Sigmoid colon (tissue), 7 donors: ENCODE results near the gene MCHR1. TPM values are rescaled to one million over a fixed set of nuclear protein-coding genes. Genes with fewer than 3 reads are reported as not detected.
"Not testable (repeated sequence)": the region's sequence is repeated elsewhere in the genome, so short reads cannot be mapped to it uniquely, and the experiment has no call there.

ENCODE experiments used
- DNase-seq: peaks from one replicate; pipeline ENCODE4 v3.0.0-alpha.2; 2019
- H3K27ac ChIP-seq, 4 donors: fragments of 200-600 bp; sonication (generic); one replicate each; pipeline ENCODE4 v1.5.1; 2016 to 2019; ENCODE audit warnings: mild to moderate bottlenecking in 1 of 4
- H3K27me3 ChIP-seq, 3 donors: fragments of 200-600 bp; sonication (generic); one replicate each; pipeline ENCODE4 v1.5.1; 2019; ENCODE audit warnings: mild to moderate bottlenecking in 1 of 3
- H3K36me3 ChIP-seq, 4 donors: fragments of 200-600 bp; sonication (generic); one replicate each; pipeline ENCODE4 v1.5.1; 2016 to 2019
- H3K4me1 ChIP-seq, 4 donors: fragments of 200-600 bp; sonication (generic); one replicate each; pipeline ENCODE4 v1.5.1; 2017 to 2019
- H3K4me3 ChIP-seq, 4 donors: fragments of 200-600 bp; sonication (generic); one replicate each; pipeline ENCODE4 v1.5.1; 2017 to 2019; ENCODE audit warnings: mild to moderate bottlenecking in 2 of 4, moderate library complexity in 1 of 4
- H3K9me3 ChIP-seq, 4 donors: fragments of 200-600 bp in 3 of 4; sonication (generic) in 3 of 4; one replicate each; pipeline versions ENCODE4 v1.5.1 to v1.6.1; 2013 to 2019
- EP300 ChIP-seq, 4 donors: sonication (generic); formaldehyde crosslinking; IDR thresholded peaks; one replicate each; pipeline ENCODE4 v1.6.1; 2017; ENCODE audit warnings: antibody characterized with exemption in 4 of 4
- POLR2A ChIP-seq, 2 donors: fragments of 450-650 bp; IDR thresholded peaks; one replicate each; pipeline ENCODE4 v1.6.1; 2016; ENCODE audit warnings: antibody characterized with exemption in 2 of 2, mild to moderate bottlenecking in 2 of 2, moderate library complexity in 2 of 2
- POLR2AphosphoS5 ChIP-seq, 4 donors: sonication (generic); formaldehyde crosslinking; IDR thresholded peaks; one replicate each; pipeline ENCODE4 v1.6.1; 2017; ENCODE audit warnings: antibody characterized with exemption in 4 of 4
- WGBS, 2 donors: extraction: QIAGEN DNeasy Blood & Tissue Kit; methylation state at CpG; one replicate each; pipeline ENCODE4 v1.1.7; 2013; 5-methylcytosine and 5-hydroxymethylcytosine counted together
- intact Hi-C: fragments of 100-400 bp; cut with DNase I; formaldehyde crosslinking; loops from one replicate; pipeline ENCODE4 v1.15.1; 2023
- polyA plus RNA-seq, 3 donors: library from polyadenylated mRNA; stranded (reverse); fragments of 200-250 nt; gene quantifications; one replicate each; pipeline ENCODE4 v1.2.3, GENCODE V29; 2013
- total RNA-seq, 4 donors: library from RNA; depleted of rRNA; stranded (reverse); fragments of >200 nt; gene quantifications; one replicate each; pipeline ENCODE4 v1.1.0, GENCODE V29; 2016
- TF ChIP-seq, protein P1 (sequence below), 4 experiments: fragments of 450-650 bp in 3 of 4; fragments of 200-600 bp in 1 of 4; IDR thresholded peaks; one replicate each; pipeline ENCODE4 v1.5.1; 2016 to 2019; ENCODE audit warnings: antibody characterized with exemption in 4 of 4, mild to moderate bottlenecking in 3 of 4, moderate library complexity in 2 of 4
- donor health status: healthy with polysubstance abuse.
- donor health status: Bipolar disorder and iron deficiency.
- donor health status: healthy.

Gene MCHR1
- total and polyA plus RNA-seq, 7 donors, result 0.28 to 0.60 (median 0.44) TPM; not detected in 4

DNA sequence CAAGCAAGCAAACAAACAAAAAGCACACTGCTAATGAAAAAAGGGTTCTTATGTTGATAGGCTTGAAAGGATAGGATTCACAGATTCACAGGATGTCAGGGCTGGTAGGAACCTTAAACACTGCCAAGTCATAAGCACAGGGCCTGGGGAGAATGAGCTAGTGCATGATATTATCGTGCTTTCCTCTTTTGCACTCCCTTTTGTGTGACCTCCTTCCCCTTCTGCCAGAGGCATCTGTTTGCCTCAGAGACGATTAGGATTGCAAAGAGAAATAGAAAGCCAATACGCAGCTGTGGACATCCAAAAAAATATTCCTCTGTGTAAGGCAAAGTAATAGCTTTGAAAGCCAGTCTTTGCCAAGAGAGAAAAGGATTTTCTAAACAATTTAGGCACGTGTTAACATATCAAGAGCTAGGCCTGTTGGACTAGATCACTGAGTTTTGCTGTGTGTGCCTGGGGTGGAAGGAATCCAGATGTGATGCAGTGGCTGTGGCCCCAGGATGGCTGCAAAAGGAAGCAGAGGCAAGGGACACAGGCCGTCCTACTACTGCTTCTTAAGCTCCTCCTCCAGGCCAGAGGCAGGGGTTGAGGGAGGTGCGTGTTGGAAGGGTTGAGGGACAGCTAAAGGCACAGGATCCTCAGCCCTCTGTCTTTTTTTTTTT is 30.6 kb downstream of the MCHR1 start:
- H3K27ac ChIP-seq, result peak overlapping the region; percentile 58 to 87 (median 80)
- no peaks in the 10 kb centered on the region for H3K36me3 ChIP-seq
- peak; percentile 90 for DNase-seq
- H3K4me1 ChIP-seq, result peaks cover 0 to 41% (median 36%) of the 10 kb centered on the region in 4 donors
- H3K9me3 ChIP-seq, result no peaks in the 10 kb centered on the region
- H3K4me3 ChIP-seq, result no peak overlapping the region
- TF ChIP-seq EP300 (IDR thresholded peaks at IDR 0.05) (peak in 1 of 4 donors; percentile 12), POLR2A (IDR thresholded peaks at IDR 0.05) (no peak), POLR2AphosphoS5 (IDR thresholded peaks at IDR 0.05) (peak in 3 of 4 donors; percentile 58 to 76 (median 70))
- TF ChIP-seq, protein P1, sequence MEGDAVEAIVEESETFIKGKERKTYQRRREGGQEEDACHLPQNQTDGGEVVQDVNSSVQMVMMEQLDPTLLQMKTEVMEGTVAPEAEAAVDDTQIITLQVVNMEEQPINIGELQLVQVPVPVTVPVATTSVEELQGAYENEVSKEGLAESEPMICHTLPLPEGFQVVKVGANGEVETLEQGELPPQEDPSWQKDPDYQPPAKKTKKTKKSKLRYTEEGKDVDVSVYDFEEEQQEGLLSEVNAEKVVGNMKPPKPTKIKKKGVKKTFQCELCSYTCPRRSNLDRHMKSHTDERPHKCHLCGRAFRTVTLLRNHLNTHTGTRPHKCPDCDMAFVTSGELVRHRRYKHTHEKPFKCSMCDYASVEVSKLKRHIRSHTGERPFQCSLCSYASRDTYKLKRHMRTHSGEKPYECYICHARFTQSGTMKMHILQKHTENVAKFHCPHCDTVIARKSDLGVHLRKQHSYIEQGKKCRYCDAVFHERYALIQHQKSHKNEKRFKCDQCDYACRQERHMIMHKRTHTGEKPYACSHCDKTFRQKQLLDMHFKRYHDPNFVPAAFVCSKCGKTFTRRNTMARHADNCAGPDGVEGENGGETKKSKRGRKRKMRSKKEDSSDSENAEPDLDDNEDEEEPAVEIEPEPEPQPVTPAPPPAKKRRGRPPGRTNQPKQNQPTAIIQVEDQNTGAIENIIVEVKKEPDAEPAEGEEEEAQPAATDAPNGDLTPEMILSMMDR (IDR thresholded peaks at IDR 0.05), result no peak
- intact Hi-C loops, result no loop called here
- no peaks in the 10 kb centered on the region for H3K27me3 ChIP-seq
- WGBS, 2 donors, result 68 to 83% methylated on average over 6 of the region's 6 CpGs

DNA sequence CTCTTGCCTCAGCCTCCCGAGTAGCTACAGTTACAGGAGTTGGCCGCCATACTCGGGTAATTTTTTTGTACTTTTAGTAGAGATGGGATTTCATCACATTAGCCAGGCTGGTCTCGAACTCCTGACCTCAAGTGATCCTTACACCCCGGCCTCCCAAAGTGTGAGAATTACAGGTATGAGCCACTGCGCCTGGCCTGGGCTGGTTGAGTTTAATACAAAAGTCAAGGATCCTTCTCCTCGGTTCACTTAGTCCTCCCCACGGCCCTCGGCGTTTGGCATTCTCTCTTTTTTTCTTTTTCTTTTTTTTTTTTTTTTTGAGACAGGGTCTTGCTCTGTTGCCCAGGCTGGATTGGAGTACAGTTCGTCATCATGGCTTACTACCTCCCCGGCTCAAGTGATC is 33.0 kb downstream of the MCHR1 start:
- Histone ChIP-seq H3K9me3 (no peaks in the 10 kb centered on the region), H3K4me1 (peaks cover 0 to 41% (median 36%) of the 10 kb centered on the region in 4 donors), H3K27ac (peak overlapping the region in 2 of 4 donors; percentile 45 to 87), H3K36me3 (no peaks in the 10 kb centered on the region), H3K27me3 (no peaks in the 10 kb centered on the region), H3K4me3 (no peak overlapping the region)
- no peak for DNase-seq
- intact Hi-C loops, result no loop called here
- WGBS, 2 donors, result 94 to 97% methylated on average over 12 of the region's 12 CpGs
- TF ChIP-seq EP300 (IDR thresholded peaks at IDR 0.05) (no peak), POLR2AphosphoS5 (IDR thresholded peaks at IDR 0.05) (no peak), POLR2A (IDR thresholded peaks at IDR 0.05) (no peak)
- TF ChIP-seq, protein P1 (IDR thresholded peaks at IDR 0.05), result no peak

DNA sequence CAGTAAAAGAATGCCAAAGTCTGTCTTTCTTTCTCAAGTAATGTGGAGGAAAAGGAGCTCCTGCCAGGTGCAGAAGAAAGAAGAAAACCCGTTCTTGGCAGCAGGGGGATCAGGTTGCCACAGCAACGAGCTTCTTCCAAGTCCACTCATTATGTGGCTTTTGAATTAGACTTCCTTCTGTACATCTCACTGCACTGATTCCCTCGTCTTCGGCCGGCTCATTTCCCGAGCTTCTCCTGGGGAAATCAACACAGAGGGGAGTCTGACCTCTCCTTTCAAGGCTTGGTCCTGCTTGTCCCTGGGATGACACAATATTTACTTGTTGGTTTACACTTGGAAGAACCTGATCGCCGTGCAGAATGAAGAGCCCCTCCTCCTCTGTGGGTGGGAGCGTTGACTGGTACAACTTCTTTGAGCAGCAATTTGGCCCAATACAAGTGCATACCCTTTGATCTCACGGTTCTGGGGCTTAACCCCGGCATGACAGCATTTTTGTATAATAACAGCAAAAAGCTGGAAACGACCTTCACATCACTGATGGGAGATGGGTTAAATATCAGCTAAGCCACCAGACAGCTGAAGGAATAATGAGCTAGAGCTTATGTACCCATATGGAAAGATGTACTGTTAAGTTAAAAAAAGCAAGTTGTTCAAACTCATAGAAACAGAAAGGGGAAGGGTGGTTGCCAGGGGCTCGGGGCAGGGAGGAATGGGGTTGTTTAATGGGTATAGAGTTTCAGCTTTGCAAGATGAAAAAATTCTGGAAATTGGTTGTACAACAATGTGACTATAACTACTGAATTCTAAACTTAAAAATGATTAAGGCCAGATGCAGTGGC is 35.4 kb downstream of the MCHR1 start:
- Histone ChIP-seq H3K27me3 (no peaks in the 10 kb centered on the region), H3K27ac (peak overlapping the region in 1 of 4 donors; percentile 28), H3K4me3 (no peak overlapping the region), H3K4me1 (peaks cover 0 to 32% (median 26%) of the 10 kb centered on the region in 4 donors), H3K9me3 (no peaks in the 10 kb centered on the region), H3K36me3 (no peaks in the 10 kb centered on the region)
- intact Hi-C loops, result no loop called here
- DNase-seq, result no peak
- no peak for TF ChIP-seq POLR2A (IDR thresholded peaks at IDR 0.05)
- TF ChIP-seq POLR2AphosphoS5 (IDR thresholded peaks at IDR 0.05), result no peak
- TF ChIP-seq, protein P1 (IDR thresholded peaks at IDR 0.05), result no peak
- TF ChIP-seq EP300 (IDR thresholded peaks at IDR 0.05), result no peak
- 14 to 23% methylated on average over 13 of the region's 13 CpGs for WGBS, 2 donors

DNA sequence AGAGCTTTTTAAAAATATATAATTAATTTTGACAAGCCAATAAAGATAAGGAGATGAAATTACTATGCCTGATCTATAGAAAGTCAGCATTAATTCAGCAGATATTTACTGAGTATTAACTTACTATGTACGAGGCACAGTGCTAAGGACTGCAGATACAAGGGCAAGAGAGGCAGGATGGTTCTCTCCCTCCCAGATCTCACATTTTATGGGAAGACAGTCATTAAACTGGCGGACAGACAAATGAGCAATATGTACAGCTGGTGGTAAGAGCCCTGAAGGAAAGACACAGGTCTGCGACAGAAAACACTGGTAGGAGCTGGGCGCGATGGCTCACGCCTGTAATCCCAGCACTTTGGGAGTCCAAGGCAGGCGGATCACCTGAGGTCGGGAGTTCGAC is 36.8 kb downstream of the MCHR1 start:
- TF ChIP-seq EP300 (IDR thresholded peaks at IDR 0.05), result no peak
- no peak for TF ChIP-seq POLR2AphosphoS5 (IDR thresholded peaks at IDR 0.05)
- TF ChIP-seq POLR2A (IDR thresholded peaks at IDR 0.05), result no peak
- TF ChIP-seq, protein P1 (IDR thresholded peaks at IDR 0.05), result no peak
- intact Hi-C loops, result no loop called here
- 94 to 95% methylated on average over 9 of the region's 9 CpGs for WGBS, 2 donors
- Histone ChIP-seq H3K27ac (no peak overlapping the region), H3K4me3 (no peak overlapping the region), H3K27me3 (no peaks in the 10 kb centered on the region), H3K9me3 (no peaks in the 10 kb centered on the region), H3K36me3 (no peaks in the 10 kb centered on the region), H3K4me1 (peaks cover 0 to 25% (median 19%) of the 10 kb centered on the region in 4 donors)
- no peak for DNase-seq

DNA sequence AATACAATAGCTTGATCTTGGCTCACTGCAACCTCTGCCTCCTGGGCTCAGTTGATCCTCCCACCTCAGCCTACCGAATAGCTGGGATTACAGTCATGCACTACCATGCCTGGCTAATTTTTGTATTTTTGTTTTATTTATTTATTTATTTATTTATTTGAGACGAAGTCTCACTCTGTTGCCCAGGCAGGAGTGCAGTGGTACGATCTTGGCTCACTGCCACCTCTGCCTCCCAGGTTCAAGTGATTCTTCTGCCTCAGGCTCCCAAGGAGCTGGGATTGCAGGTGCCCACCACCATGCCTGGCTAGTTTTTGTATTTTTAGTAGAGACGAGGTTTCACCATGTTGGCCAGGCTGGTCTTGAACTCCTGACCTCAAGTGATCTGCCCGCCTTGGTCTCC is 38.4 kb downstream of the MCHR1 start:
- 89 to 91% methylated on average over 5 of the region's 5 CpGs for WGBS, 2 donors

More for the DNA sequence above, 38.4 kb downstream of the MCHR1 start:
- H3K4me3 ChIP-seq, H3K9me3 ChIP-seq, H3K27ac ChIP-seq, H3K27me3 ChIP-seq, H3K36me3 ChIP-seq, intact Hi-C loops, DNase-seq: not testable (repeated sequence)
- H3K4me1 ChIP-seq, result peaks cover 0 to 23% (median 15%) of the 10 kb centered on the region in 4 donors
